T-helper 22 cell (primary cell): Measurements from ENCODE around the gene NANOG.
"Not testable (repeated sequence)": the region's sequence is repeated elsewhere in the genome, so short reads cannot be mapped to it uniquely, and the experiment has no call there.

Experiments used
- DNase-seq: peaks from one replicate; pipeline ENCODE4 v3.0.0-alpha.2; 2020; ENCODE audit warnings: low read depth

NANOG gene

DNA sequence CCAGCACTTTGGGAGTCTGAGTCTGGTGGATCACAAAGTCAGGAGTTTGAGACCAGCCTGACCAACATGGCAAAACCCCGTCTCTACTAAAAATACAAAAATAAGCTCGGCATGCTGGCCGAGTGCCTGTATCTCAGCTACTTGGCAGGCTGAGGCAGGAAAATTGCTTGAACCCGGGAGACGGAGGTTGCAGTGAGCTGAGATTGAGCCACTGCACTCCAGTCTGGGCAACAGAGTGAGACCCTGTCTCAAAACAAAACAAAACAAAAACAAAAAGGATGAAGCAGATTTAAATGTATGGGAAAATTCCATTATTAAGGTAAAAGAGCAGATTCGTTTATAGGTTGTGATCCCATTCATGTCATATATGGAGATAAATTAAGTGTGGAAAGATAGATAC lies 17.1 kb downstream of the NANOG start:
- DNase-seq, result not testable (repeated sequence)

DNA sequence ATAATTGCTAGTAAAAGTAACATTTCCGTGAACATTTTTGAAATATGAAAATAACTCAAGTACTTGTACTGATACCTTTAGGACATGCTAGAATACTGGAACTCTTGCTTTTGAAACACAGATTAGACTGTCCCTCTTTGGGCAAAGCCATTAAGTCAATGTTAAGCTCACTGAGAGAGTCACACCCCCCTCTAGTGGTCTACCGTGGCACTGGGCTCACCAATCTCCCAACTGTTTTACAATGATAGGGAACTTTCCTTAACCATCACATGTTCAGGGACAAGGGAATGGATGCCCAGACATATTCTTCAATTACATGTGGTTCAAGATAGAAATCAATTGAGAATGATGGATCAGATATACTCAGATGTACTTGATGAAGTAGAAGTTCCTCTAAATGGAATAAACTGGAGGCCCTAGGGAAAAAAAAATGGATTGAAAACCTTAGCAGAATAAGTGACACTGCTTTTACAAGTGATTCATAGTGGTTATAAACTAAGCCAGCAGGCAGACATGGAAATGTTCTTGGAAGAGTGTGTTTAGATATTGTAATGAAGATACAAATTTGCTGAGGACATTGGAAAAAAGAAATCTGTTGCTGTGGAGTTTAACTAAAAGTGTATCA lies 17.8 kb downstream of the NANOG start:
- DNase-seq, result no peak

DNA sequence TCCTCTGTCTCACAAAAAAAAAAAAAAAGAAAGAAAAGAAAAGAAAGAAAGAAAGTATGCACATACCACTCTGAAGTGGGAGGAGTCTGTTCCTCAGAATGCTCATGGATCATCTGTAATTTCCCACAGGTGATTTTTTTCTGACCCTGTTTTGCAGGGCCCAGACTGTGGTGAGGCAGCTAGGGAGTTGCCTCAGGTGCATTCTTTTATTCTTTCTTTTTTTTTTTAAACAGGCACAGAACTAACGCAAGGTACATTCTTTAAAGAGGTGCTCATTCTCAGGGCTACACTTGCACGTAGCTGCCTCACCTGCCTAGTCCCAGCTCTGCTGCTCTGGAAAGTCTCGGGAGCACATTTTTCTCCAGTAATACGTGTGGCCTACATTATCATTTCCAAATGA lies 36.6 kb downstream of the NANOG start:
- not testable (repeated sequence) for DNase-seq

DNA sequence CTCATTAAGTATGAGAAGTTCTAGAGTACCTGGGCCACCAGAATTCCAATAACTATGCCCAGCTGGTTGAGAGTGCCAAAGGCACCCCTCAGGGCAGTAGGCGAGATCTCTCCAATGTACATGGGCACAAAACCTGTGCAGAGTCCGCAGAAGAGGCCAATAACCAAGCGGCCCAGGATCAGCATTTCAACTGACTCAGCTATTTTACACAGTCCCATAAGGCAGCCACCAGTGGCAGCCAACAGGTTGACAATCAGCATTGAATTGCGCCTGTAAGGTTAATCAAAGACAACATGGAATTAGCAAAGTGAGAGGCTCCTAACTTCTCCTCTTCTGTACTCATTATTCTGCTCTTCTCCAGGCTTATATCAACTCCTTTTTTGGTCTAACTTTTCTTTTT lies 40.5 kb downstream of the NANOG start:
- not testable (repeated sequence) for DNase-seq

DNA sequence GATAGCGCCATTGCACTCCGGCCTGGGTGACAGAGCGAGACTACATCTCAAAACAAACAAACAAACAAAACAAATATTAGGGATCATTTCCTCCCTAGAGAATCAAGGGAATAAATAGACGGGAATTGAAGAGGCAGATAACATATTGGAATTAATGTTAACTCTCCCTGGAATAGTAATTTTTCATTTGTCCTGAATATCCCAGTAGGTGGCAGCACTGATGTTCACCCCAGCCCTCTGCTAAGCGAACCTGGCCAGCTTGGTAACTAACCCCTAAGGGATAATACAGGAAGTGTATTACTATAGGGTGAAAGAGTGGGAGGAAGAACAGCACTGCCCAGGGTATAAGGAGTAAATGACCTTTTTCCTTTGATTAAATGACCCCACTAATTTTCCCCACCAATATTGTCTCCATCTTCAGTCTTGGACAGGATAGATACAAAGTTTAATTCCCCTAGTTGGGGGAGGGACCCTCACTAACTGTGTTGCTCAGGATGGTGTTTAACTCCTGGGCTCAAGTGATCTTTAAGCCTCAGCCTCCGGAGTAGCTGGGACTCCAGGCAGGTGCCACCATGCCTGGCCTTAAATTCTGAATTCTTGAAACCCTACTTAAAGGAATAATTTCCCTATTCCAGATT lies 43.0 kb downstream of the NANOG start:
- no peak for DNase-seq

DNA sequence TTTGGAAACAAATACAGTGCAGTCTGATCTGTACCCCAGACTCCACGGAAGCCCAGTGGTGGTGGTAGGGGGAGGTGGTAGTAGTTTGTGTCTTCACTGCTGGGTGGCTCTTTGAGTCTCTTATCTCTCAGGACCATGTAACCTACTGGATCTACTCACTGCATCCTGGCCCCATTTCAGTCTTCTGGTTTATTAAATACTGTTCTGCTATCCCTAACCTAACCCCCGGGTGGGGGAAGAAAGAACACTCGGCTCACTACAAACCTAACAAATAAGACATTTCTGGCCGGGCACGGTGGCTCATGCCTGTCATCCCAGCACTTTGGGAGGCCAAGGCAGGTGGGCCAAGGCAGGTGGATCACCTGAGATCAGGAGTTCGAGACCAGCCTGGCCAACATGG lies 44.0 kb downstream of the NANOG start:
- DNase-seq, result not testable (repeated sequence)

DNA sequence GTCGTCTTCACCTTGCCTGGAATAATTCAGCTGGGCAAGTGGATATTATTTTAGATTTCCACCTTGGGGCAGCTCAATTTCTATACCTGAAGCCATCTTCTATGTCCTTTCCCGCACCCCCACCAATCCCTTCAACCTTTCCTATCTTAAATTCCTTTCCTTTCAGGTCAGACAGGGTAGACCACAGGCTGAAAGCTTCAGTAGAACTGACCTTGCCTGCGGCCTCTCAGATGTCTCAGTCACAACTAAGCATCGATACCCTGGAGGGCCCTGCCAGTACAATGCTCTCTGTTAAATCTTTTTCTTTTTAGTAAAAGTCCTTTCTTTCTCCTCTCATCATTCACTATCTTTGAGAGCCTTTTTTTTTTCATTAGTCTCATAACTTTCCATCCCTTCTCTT lies 44.6 kb downstream of the NANOG start:
- no peak for DNase-seq

DNA sequence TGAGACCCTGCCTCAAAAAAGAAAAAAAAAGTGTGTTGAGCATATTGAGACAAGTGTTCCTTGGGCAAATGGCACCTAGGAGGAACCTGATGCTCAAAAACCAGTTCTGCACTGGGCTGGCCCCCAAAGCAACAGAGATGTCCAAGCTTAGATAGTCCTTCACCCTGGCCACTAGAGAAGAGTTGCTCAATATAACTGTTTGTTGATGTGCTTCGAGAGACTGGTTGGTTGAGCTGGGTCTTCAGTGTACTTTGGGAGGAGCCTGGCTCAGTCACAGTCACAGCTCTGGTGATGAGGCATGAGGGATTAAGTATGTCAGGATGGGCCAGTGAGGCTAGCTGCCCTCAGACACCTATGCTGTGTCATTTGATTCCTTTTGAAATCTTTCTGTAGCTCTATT lies 45.5 kb downstream of the NANOG start:
- no peak for DNase-seq

DNA sequence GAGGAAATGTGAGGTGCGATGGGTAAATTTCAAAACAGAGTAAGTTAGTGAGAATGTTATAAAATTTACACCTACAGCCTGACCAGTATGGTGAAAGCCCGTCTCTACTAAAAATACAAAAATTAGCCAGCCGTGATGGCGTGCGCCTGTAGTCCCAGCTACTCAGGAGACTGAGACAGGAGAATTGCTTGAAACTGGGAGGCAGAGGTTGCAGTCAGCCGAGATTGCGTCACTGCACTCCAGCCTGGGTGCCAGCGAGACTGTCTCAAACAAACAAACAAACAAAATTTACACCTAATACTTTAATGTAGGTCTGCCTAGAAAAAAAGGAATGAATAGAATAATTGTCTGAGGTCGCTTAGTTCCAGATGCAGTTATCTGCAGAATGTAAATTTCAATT lies 45.9 kb downstream of the NANOG start:
- DNase-seq, result no peak

DNA sequence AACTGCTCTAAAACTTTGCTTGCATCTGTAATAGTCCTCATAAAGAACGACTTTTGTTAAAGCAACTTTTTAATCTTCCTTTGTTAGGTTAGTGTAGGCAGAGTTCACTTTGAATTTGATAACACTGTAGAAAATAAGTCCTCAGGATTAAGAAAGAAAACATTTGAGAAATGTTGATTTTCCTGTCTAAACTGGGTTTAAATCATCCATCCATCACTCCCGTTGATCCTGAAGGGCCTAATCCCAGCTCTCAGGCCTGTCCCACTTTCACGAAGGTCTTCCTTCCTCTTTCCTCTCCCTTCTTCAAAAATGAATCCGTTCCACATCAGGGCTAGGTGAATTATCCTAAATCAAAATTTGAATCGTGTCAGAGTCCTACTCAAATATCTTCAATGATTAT lies 46.6 kb downstream of the NANOG start:
- no peak for DNase-seq

DNA sequence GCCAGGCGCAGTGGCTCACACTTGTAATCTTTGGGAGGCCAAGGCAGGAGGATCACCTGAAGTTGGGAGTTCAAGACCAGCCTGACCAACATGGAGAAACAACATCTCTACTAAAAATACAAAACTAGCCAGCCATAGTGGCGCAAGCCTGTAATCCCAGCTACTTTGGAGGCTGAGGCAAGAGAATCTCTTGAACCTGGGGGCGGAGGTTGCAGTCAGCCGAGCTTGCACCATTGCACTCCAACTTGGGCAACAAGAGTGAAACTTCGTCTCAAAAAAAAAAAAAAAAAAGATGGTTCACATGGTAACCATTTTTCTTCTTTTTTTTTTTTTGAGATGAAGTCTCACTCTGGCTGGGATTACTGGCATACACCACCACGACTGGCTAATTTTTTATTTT lies 48.2 kb downstream of the NANOG start:
- no peak for DNase-seq

DNA sequence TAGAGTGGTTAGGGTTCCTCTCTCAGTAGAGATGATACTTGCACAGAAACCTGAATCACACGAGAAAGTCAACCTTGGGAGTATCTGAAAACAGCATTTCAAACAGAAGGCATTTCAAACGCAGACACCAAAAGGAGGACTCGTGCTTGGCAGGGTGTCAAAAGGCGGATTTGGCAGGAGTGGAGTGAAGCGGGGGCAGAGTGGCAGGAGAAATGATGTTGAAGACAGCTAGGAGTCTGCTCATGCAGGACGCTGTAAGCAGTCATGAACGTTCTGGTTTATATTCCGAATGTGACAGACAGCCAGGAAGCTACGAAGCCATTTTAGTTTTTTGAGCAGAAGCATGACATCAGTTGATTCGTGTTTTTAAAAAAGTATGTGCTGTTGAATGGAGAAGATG lies 50.0 kb downstream of the NANOG start:
- not testable (repeated sequence) for DNase-seq

DNA sequence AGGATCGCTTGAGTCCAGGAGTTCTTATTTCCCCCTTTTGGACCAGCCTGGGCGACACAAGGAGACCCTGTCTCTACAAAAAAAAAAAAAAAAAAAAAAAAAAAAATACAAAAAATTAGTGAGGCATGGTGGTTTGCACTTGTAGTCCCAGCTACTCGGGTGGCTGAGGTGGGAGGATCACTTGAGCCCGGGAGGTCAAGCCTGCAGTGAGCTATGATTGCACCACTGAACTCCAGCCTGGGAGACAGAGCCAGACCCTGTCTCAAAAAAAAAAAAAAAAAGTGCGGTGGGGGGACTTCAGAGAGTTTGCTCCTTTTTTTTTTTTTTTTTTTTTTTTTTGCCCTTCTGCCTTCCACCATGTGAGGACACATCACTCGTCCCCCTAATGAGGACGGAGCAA lies 50.6 kb downstream of the NANOG start:
- DNase-seq, result not testable (repeated sequence)

DNA sequence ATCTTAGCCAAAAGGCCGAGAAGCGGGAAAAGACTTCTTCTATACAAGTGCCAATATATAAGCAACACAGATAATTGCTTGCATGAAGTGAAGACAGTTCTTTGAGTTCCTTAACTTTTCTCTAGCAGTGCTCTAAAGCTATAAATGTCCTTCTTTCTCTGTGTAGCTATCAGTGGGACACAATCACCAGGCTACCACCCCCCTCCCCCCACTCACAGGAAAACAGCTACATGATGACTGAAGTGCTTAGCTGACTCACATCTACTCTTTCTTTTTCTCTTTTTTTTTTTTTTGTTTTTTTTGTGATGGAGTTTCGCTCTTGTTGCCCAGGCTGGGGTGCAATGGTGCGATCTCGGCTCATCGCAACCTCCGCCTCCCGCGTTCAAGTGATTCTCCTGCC lies 53.2 kb downstream of the NANOG start:
- DNase-seq, result not testable (repeated sequence)

DNA sequence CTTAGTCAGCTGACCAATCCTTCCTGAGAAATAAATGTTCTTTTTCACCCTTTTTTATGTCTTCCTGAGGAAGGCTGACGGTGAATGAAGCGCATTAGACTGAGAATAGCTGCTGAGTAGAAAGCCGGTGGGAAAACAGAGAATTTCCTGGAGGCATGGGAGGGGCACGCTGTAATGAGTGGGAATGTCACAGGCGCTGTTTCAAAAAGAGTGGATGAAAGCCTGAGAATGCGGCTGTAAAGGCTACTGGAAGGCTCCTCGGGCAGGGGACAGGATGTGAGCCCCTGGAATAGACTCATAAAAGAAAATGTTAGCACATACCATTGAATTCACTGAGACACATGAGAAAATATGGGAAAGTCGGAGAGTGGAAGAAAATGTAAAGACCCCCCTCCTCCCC lies 53.9 kb downstream of the NANOG start:
- DNase-seq, result not testable (repeated sequence)

DNA sequence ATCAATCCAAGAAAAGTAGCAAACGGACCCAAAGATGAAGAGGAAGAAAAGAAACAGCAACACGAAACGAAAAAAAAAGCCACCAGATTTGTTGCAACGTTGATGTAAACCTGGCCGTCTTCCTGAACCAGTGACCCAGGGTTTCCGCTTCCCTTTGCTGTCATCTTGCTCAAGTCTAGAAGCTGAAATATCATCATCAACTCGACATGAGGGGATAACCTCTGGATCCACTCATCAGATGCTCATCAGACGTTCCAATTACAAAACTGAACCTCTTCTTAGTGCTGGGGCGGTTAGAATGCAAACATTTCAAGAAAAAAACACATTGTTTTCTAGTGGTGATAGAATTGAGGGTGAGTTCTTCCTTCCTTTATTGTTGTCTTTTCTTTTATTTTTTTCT lies 54.4 kb downstream of the NANOG start:
- not testable (repeated sequence) for DNase-seq

DNA sequence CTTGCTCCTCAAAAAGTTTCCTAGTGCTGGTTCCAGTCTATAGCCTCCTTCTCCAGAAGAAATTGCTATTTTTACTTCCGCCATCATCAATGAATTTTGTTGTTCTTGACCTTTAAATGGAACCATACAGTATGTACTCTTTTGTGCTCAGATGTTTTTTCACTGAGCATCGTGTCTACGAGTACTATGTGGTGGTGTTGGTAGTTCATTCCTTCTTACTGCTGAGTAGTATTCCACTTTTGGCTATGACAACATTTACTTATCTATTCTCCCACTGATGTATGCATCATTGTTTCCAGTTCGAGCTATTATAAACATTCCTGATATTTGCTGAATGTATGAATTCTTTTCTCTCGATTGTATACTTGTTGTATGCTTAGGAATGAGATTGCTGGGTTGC lies 54.9 kb downstream of the NANOG start:
- no peak for DNase-seq

DNA sequence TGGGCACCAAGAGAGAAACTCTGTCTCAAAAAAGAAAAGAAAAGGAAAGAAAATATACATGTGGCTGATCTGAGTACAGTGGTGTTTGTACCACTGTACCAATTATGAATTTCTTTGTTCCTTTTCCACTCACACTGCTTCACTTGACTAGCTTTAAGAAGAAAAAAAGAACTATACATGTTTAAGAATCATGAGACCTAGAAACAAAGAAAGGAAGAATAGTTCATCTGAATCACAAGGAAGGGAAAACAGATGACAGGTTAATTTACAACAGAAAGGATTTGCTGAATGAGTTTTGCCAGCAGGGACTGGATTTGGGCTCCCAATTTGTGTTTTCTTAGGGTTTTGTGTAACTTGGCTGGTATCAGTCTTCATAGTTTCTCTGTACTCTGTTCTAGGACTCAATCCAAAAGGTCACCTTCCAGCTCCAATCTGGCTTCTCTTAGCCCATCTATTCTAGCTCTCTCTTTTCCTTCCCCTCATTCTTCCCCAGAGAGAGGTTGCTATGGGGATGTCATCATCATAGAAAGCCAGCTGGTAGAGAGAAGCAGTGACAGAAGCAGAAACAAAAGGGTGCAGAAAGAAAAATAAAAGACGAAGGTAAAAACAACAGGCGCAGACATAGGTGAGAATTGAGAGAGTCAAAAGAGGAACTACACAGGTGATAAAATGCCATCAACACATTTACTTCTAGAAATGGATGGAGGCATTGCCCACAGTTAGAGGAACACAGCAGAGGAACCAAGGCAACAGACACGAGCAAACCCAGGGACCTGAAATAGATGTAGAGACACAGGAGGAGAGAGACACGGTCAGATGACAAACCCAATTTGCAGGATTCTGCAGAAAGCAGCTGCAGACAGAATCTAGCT lies 58.3 kb downstream of the NANOG start:
- not testable (repeated sequence) for DNase-seq

DNA sequence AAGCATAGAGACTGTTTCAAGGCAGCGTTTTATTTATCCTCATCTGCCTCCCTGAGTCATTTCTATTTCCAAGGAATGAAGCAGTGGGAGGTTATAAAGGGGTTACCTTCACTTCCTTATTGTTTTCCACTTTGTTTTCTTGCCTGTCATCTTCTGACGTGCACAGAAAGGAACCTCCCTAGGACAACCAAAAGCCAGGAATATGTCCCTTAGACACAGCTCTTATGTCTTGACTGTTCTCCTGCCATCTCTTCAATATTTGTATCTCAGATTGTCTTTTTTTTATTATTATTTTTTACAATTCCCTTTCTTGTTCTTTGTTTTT lies 58.9 kb downstream of the NANOG start:
- not testable (repeated sequence) for DNase-seq
